AG10803 (cell line): ENCODE data around the gene NPIPA3.
"Not testable (repeated sequence)": the region's sequence is repeated elsewhere in the genome, so short reads cannot be mapped to it uniquely, and the experiment has no call there.

Source experiments
- DNase-seq: peaks from one replicate; pipeline ENCODE4 v3.0.0; 2010; ENCODE audit warnings: low read depth
- H3K4me3 ChIP-seq: 2 replicates; pipeline ENCODE4 v1.5.1; 2011; ENCODE audit warnings: mild to moderate bottlenecking, low read length, control low read depth
- CTCF ChIP-seq: conservative IDR thresholded peaks from 2 replicates; pipeline ENCODE4 v1.5.1; 2011; ENCODE audit warnings: mild to moderate bottlenecking, low read length, control low read depth, inconsistent platforms

NPIPA3 gene

DNA sequence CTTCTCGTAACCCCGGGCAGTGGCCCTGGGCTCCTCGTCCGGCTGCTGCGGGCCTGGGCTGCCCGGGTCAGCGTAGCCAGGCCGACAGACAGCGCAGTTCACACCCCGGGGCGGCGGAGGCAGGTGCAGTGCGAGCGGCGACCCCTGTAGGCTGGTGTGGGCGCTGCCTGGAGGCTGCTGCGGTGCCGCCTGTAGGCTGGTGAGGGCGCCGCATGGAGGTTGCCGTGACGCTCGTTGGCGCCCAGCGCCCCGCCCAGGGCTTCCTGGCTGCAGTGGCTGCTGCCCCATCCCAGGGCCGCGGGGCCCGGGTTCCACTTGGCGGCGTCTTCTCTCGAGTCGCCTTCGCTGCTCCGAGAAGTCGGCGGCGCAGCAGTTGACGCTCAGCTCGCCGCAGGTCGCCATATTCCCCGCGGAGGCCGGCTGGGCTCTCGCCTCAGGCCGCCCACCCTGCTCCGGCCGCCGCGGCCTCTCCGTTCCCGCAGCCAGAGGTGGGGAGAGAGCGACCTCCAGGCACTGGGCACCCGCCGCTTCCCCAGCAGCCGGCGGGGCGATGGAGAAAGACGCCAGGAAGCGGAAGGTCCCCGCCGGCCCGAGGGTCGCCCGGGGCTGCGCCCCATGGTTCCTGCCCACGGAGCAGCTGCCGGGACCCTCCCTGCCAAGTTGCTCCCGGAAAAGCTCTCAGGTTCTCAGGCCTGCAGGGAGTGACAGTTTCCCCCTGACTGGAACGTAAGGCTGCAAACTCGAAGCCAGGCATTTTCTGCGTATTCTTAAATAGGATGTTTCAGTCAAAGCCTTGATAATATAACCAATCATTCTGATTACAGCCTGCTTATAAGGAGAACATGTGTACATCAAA is at the start of gene NPIPA3:
TSS of gene NPIPA3 (plus strand) at position 256 of the 856 bp plus-strand sequence. CDS start 5,533 bp downstream, outside the sequence.
- not testable (repeated sequence) for DNase-seq, H3K4me3 ChIP-seq

DNA sequence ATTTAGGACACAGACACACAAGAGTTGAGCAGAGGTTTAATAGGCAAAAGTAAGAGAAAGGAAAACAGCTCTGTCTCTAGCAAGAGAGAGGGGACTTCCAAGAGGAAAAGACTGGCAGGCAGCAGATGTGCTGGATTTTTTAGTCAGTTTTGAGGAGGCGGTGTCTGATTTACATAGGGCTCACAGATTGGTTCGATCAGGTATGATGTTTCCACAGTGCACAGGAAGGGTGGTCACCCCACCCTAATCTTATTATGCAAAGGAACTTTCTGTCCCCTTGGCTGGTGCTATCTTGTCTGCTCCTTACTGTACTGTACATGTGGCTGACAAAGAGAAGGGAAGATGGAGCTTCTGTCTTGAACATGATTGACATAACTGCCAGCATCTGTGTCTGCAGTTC is 45.1 kb upstream of the NPIPA3 start:
- DNase-seq = no peak
- no peak for TF ChIP-seq CTCF
- no peak overlapping the region for H3K4me3 ChIP-seq

DNA sequence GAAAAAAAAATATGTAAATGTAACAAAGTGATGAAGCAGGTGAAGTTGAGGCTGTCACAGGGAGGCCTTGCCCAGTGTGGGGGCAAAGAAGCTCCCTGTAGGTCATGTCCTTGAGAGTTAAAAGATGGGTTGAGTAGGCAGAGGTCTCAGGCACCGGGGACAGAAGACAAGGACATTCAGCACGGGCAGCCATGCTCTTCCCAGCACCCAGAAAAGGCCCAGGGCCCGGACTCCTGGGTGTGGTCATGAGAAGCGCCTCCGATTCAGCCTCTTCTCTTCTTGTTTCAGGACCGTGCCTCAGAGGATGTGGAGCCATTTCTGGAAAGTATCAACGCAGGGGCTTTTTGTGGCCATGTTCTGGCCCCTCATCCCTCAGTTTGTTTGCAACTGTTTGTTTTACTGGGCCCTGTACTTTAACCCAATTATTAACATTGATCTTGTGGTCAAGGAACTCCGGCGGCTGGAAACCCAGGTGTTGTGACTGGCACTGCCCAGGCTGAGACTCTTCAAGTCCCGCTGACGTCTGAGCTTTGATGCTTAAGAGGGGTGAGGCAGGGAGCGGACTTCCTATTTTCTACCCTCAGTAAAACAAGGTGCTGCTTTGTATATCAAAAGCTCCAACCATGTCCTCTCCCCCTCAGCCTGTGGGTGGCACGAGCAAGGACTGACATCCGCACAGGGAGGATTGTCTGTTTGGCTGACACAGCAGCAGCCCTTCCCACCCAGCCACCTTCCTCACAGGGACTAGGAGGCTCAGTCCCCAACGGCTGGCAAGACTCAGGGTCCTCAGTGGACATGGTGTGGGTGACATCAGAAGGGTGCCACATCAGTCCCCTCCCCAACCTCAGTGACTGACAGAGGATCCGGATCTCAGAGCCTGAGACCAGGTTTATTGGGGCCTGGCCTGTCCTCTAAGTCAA is 35.6 kb upstream of the NPIPA3 start:
- no peak for TF ChIP-seq CTCF
- H3K4me3 ChIP-seq = no peak overlapping the region
- no peak for DNase-seq

- no peak for DNase-seq
- no peak for TF ChIP-seq CTCF
- no peak overlapping the region for H3K4me3 ChIP-seq
These were observed 34.5 kb upstream of the NPIPA3 start for GRCh38 chr16:14668556-14669223.

DNA sequence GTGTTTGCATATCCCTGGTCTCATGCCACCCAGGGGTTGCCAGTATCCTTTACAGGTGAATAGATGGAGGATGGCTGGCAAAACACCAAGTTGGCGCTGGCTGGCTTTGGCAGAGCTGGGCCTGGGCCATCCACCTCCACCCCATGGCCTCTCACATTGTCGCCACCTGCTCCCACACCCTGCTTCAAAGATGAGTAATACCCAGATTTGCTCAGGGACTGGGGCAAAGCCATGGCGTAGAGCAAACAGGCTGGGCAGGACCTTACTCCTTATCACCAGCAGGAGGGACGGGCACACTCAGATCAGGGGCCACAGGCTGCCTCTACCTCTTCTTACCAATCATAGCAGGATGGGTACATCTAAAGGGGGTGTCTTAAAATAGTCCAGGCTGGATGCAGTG is 33.4 kb upstream of the NPIPA3 start:
- TF ChIP-seq CTCF = no peak
- no peak overlapping the region for H3K4me3 ChIP-seq
- no peak for DNase-seq

DNA sequence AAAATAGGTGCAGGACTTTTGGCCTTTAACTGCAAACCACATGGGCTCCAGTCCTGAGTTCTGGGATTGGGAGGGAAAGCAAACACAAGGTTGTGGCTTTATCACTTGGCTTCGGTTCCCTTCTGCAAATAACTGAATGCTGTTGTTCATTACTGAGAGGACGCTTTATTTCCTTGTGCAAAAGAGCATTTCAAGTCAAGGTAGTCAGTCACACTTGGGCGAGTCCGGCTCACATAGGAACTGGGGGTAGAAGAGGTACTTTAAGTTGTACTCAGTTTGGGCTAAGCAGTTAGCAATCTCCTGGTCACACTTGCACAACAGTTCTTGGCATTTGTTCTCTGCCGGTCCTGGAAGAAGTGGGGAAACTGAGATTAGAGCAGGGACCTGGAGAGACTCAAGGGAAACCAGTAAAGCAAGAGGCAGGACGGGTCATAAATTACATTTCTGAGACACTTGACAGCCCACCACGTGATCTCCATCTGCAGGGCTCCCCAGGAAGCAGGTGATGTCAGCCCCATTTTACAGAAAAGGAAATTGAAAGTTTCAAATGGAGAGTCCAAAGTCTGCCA is 30.7 kb upstream of the NPIPA3 start:
- no peak for DNase-seq
- H3K4me3 ChIP-seq = no peak overlapping the region
- no peak for TF ChIP-seq CTCF

GRCh38 chr16:14676633-14677032 is 26.6 kb upstream of the NPIPA3 start:
- TF ChIP-seq CTCF = no peak
- H3K4me3 ChIP-seq = no peak overlapping the region
- DNase-seq = no peak
